GM21619 (cell line): Measurements from ENCODE around the gene ZBTB9.

Experiments
- ATAC-seq: cut with Tn5 transposase; IDR thresholded peaks from one replicate; pipeline ENCODE4 v1.9.1; 2021; ENCODE audit not compliant: unreplicated experiment

ZBTB9 gene

DNA sequence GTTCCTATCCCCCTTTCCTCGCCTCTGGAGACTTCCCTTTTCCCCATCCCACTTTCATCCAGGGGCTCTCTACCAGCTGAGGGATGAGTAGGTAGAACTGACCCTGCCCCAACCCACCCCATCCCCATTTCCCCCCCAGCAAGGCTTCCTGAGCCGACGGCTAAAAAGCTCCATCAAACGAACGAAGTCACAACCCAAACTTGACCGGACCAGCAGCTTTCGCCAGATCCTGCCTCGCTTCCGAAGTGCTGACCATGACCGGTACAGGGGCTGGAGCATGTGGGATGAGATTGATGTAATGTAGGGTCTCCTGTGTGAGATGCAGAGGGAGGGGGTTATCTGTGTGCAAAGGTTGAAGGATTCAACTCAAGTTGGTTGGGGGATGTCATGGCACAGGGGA is 21.8 kb upstream of the ZBTB9 start:
- ATAC-seq: no peak

DNA sequence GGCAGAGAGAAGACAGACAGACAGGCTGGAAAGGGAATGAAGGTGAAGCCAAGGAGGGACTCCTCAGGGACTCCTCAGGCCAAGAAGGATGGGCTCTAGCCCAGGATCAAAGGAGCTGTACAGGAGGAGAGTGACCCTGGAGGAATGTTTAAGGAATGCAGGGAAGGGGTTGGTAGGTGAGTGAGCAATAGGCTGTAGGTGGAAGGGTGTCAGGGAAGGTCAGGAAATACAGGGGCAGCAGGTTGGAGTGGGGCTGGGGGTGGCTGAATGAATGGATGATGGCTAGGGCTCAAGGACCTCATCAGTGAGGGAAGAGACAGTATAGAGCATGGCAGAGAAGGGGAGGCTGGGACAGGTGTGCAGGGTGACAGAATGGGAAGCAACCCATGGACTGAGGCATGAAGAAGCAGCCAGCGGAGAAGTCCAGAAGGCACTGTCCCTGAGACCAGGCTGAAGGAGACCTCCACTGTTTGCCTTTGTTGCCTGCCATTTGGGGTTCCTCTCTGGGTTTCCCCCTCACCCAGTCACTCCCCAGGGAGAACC is 21.3 kb upstream of the ZBTB9 start:
- no peak for ATAC-seq

DNA sequence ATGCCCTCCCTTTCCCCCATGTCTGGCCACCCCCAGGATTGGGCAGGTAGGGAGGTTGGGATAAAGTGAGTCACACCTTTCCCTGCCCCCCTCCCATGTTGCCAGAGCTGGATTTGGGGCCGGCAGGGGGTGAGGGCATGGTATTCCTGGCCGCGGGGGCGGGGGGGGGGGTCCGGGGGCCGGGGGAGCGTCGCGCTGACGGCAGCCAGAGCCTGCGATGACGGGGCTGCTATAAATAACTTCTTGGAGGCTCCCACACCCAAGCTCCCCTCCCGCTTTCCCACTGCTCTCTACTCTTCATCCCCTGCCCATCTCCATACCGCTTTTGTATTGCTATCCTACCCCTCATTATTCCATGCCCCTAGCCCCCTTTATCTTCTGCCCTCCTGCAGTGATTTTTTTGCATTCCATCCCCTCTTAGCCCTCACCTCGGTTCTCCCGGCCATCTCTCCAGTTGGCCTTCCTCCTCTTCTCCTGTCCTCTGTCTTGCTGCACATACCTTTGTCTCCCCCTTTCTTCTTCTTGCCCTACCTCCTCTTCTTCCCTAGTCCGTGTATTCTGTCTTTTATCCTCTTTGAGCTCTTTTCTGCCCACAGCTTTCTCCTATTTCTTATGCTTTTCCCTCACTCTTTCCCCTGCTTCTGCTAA is 20.7 kb upstream of the ZBTB9 start:
- ATAC-seq: no peak

DNA sequence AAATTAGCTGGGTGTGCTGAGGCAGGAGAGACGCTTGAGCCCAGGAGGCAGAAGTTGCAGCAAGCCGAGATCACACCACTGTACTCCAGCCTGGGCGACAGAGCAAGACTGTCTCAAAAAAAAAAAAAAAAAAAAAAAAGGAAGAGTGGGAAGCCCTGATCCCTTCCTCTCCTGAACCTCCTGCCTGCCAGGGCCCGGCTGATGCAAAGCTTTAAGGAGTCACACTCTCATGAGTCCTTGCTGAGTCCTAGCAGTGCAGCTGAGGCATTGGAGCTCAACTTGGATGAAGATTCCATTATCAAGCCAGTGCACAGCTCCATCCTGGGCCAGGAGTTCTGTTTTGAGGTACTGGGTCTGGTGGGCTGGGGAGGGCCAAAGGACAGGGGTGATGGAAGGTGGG is 19.4 kb upstream of the ZBTB9 start:
- ATAC-seq: no peak

DNA sequence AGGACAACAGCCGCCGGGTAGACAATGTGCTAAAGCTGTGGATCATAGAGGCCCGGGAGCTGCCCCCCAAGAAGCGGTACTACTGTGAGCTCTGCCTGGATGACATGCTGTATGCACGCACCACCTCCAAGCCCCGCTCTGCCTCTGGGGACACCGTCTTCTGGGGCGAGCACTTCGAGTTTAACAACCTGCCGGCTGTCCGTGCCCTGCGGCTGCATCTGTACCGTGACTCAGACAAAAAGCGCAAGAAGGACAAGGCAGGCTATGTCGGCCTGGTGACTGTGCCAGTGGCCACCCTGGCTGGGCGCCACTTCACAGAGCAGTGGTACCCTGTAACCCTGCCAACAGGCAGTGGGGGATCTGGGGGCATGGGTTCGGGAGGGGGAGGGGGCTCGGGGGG is 16.7 kb upstream of the ZBTB9 start:
- ATAC-seq: no peak

DNA sequence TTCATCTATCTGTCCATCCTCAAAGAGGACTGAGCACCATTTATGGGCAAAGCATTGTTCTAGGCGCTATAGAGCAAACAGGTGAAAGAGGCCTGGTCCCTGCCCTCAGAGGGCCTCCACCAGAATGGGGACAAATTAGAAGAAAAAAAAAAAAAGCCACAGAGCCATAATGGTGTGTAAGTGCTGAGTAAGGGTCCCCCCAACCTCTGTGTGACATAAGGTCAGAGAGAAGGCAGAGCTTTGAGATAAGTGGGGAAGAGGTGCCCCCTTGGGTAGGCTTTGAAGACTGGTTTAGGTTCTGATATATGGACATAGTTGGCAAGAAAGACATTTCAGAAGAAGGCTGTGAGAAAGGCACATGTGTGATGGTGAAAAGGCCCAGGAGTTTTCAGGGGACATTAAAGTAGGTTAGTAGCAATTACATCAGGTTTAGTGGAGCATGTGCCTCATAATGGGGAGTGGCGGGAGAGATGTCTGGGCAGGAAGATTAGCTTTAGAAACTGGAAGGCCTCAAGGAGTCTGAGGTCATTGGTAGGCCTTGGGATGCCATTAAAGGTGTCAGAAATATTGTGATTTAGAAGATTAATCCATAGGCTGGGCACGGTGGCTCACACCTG is 15.3 kb upstream of the ZBTB9 start:
- no peak for ATAC-seq

DNA sequence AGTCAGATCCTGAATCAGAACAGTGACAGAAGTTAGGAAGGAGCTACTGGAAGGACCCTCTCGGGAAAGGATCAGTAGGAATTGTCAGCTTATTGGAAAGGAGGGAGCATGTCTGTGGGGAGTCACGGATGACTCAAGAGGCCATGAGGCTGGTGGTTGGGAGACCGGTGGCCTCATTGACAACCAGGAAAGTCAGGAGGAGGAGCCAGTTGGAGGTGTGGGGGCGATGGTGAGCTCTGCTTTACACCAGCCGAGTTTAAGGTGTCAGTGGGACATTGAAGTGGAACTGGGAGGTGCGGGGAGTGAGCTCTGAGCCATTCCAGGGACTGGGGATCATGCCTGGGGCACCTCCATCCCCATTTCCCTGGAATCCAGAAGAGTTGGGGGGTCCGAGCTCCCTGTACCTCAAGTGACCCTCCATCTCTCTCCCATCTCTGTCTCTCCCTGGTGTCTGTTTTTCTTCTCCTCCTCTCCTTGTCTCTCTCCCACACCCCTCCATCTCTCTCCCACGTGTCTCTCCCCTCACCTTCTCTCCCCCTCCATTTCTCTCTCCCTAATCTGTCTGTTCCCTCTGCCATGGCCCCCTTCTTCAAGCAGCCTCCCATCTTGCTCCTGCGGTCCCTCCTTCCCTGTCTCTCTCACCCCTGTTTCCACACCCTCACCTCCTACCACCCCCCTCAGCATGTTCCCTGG is 14.3 kb upstream of the ZBTB9 start:
- no peak for ATAC-seq

DNA sequence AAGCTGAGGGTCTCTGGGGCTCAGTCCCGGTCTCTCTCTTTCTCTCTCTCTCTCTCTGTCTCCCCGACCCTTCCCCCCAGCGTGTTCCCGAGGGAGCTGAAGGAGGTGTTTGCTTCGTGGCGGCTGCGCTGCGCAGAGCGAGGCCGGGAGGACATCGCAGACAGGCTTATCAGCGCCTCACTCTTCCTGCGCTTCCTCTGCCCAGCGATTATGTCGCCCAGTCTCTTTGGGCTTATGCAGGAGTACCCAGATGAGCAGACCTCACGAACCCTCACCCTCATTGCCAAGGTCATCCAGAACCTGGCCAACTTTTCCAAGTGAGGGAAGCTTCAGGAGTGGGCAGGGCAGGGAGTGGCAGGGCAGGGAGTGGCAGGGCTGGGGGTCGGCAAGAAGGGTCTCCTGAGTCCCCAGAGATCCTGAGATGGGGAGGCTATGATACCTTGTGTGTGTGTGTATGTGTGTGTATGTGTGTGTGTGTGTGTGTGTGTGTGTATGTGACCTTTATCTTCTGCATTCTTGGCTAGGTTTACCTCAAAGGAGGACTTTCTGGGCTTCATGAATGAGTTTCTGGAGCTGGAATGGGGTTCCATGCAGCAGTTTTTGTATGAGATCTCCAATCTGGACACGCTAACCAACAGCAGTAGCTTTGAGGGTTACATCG is 13.6 kb upstream of the ZBTB9 start:
- no peak for ATAC-seq

DNA sequence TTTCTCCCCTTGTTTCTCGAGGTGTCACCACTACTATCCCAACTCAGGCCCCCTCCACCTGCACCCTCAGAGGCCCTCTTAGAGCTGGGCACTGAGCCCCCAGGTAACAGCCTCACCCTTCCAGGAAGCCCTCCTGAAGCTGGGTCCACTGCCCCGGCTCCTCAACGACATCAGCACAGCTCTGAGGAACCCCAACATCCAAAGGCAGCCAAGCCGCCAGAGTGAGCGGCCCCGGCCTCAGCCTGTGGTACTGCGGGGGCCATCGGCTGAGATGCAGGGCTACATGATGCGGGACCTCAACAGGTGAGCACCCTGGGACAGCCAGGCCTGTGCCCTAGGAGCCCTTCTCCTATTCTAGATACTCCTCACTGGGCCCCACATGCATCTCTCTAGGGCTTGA is 12.9 kb upstream of the ZBTB9 start:
- ATAC-seq: no peak

DNA sequence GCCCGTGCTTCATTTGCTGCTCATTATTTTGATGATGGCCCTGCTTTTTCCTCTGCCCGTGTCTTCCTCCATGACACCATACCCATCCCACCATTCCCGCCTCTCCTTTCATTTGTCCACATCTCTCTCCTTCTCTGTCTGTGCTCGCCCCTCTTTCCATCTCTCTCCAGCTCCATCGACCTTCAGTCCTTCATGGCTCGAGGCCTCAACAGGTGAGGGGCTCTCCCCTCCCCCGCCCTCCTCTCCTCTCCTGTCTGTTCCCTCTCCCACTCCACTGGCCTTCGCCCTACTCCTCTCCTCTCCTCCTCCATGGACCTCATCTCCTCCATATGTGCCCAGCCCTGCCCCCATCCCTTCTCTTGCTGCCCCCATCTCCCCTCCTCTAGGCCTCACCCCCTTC is 12.1 kb upstream of the ZBTB9 start:
- no peak for ATAC-seq

DNA sequence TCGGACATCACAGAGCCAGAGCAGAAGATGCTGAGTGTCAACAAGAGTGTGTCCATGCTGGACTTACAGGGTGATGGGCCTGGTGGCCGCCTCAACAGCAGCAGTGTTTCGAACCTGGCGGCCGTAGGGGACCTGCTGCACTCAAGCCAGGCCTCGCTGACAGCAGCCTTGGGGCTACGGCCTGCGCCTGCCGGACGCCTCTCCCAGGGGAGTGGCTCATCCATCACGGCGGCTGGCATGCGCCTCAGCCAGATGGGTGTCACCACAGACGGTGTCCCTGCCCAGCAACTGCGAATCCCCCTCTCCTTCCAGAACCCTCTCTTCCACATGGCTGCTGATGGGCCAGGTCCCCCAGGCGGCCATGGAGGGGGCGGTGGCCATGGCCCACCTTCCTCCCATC is 11.4 kb upstream of the ZBTB9 start:
- ATAC-seq: no peak

DNA sequence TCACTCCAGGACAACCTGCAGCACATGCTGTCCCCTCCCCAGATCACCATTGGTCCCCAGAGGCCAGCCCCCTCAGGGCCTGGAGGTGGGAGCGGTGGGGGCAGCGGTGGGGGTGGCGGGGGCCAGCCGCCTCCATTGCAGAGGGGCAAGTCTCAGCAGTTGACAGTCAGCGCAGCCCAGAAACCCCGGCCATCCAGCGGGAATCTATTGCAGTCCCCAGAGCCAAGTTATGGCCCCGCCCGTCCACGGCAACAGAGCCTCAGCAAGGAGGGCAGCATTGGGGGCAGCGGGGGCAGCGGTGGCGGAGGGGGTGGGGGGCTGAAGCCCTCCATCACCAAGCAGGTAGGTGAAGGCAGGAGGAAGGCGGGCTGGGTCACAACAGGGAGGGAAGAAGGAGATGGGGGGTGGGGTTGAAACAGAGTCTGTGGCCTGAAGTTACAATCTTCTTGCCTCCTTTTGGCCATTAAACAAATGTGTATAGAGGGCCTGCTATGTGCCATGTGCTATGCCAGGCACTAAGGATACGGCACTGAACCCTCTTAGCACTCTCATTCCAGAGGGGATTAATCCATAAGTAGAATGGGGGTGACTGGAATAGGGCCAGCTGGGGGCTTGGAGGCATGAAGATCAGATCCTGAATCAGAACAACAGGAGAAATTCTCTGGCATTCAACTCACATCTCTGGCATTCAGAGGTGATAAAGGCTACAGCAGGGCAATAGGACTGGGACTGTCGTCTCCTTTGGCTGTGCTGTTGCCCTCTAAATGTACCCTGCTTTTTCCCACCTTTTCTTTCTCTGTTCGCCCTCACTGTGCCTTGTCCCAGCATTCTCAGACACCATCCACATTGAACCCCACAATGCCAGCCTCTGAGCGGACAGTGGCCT is 10.5 kb upstream of the ZBTB9 start:
- ATAC-seq: no peak

DNA sequence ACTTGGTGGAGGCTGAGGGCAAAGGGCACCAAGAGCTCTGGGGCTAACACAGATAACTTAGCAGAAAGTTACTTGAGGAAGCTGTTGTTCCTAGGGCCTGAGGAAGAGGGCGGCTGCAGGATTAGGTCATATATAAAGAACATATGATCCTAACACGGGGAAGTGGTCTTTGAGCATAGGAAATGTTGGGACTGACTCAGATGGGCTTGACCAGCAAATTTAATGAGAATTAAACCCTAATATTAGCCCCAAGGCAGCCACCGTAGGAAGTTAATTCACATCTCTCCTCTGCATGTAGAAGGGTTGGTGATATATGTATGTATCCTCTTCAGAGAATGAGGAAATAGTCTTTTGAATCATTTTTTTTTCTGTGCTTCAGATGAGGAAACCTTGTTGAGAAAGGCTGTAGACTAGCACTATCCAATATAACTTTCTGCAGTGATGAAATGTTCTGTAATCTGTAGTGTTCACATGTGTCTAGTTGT is 9.2 kb upstream of the ZBTB9 start:
- no peak for ATAC-seq

DNA sequence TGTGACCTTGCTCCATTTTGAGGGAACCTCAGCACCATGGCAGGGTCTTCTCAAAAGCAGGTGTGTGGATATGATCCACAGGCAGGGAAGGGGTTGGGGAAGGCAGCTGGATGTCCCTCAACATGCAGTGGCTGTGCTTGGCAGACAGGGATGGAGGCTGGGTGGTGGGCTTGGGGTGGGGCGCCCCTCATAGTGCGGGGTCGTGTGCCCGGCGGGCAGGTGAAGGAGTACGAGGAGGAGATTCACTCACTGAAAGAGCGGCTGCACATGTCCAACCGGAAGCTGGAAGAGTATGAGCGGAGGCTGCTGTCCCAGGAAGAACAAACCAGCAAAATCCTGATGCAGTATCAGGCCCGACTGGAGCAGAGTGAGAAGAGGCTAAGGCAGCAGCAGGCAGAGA is 8.0 kb upstream of the ZBTB9 start:
- ATAC-seq: no peak

DNA sequence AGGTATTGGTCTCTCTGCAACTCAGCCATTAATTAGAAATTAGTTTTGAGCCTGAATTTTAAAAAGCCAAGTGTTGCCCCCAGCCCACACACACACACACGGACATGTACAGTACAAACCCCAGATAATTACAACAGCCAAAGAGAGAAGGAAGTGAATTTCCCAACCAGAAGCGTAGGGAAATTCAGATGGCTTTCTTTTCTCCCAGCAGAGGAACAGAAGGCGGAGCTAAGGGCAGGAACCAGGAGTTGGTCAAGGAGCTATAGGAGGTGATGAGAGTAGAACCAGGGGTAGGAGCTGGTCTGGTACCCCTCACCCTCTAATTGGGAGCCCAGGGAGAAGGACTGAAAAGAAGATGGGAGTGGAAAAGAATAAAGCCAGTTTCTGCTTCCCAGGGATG is 3.9 kb upstream of the ZBTB9 start:
- no peak for ATAC-seq

DNA sequence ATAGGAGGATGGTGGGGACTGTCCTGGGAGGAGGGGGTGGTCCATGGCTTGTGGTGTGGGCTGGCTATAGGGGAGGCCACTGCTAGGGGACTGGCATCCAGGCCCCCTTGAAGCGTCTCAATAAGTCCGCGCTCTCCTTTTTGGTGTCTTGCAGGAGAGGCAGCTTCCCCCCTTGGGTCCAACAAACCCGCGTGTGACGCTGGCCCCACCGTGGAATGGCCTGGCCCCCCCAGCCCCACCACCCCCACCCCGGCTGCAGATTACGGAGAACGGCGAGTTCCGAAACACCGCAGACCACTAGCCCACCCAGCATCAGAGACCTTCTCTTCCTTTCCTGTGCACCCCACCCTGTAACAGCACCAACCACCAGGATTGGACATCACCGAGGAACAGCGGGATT is 2.8 kb upstream of the ZBTB9 start:
- ATAC-seq: no peak

DNA sequence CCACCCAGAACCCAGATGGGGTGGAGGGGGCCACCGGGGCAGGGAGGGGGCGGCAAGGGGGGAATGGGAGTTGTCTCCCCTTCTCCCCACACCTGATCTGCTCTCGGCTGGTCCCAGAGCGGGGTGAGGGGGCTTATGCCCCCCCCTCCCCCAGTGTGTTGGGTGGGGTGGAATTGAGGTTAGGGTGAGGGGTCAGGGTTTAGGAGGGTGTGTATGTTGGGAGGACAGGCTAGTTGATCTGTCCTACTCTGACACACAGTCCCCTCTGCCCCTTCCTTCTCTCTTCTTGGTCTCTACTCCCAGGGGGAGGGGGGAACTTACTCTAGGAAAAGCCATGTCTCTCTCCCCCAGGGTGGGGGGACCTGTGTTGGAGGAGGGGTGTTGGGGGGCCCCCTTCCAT is 1.9 kb upstream of the ZBTB9 start:
- ATAC-seq: no peak

DNA sequence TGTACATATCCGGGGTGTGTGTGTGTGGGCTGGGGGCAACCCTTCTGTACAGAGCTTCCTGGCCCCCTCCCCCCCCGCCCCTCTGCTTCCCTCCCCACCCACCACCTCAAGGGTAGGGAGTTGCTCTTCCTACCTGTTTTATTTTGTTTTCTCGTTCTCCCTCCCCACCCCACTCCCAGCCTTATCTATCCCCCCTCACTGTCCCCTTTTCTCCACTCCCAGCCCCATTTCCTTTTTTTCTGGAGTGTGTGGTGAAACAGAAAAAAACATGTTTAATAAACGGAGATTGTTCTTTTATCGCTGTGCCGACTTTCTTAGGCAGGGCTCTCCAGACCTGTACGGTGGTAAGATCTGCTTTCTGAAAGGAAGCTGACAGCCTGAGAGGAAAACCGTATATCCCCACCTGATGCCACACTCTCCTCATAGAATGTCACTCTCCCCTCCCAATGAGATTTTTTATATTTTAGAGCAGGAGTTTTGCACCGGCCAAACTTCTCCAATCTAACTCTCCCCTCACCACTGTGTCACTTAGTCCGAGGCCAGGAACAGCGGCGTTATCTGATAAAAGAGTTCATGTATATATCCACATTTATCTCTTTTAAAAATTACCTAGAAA is 875 bp upstream of the ZBTB9 start:
- ATAC-seq: no peak

DNA sequence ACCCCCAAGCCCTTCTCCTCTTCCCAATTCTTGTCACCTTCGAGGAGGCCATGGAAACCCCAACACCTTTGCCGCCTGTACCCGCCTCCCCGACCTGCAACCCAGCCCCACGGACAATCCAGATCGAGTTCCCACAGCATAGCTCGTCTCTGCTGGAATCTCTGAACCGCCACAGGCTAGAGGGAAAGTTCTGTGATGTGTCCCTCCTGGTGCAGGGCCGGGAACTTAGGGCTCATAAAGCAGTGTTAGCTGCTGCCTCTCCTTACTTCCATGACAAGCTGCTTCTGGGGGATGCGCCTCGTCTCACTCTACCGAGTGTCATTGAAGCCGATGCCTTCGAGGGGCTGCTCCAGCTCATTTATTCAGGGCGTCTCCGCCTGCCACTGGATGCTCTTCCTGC is 675 bp downstream of the ZBTB9 start:
- no peak for ATAC-seq

DNA sequence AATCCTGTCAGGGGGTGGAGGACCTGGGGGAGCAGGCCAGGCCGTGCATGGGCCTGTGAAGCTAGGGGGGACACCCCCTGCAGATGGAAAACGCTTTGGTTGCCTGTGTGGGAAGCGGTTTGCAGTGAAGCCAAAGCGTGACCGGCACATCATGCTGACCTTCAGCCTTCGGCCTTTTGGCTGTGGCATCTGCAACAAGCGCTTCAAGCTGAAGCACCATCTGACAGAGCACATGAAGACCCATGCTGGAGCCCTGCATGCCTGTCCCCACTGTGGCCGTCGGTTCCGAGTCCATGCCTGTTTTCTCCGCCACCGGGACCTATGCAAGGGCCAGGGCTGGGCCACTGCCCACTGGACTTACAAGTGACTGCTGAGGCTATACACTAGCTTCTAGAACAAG is 1.8 kb downstream of the ZBTB9 start:
- no peak for ATAC-seq
